Measurements from ENCODE around the gene C1R.

Gene C1R

DNA sequence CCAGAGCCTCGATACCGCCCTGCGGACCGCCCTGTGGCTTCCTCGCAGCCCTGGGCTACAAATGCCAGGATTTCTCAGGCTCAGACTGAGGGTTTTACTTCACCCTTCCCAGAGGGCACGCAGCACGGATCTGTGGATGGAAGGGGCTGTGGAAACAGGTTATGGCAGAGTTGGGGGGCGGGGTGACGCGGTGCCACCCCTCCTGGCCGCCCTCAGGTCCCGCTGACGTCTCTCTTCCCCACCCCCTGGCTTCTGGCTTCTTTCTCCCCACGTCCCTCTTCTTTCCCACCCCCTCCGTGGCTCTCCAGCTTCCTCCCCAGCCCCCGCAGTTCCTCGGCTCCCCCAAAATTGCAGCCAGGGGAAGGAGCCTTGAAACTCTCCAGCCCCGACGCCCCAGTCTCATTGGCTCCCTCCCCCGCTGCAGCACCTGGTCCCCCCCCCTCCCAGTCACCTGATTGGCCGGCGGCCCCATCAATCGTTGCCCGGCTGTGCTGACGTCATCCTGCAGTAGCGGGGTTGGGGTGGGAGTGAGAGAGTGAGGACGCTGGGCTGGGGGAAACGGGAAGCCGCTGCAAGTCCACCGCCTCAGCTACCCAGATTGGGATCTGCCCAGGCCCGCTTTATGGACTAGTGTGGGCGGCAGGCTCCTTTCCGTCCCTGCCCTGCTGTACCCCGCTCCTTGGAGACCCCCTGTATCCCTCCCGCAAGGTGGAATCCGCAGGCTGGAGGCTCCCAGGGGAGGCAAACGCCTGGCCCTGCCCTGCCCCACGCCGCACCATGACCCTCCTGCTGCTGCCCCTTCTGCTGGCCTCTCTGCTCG lies 37.8 kb upstream of the C1R start, which contains the start of gene CLSTN3 (continued):
- TF ChIP-seq ZNF747 (tag by site-specific recombination; IDR thresholded peaks at IDR 0.05) (no peak), ZNF202 (tag by site-specific recombination; IDR thresholded peaks at IDR 0.05; ENCODE audit: borderline replicate concordance) (no peak), ZSCAN23 (tag by site-specific recombination; IDR thresholded peaks at IDR 0.05) (no peak), ZNF169 (tag by site-specific recombination; IDR thresholded peaks at IDR 0.05) (no peak), ZNF548 (tag by site-specific recombination; IDR thresholded peaks at IDR 0.05) (no peak), BCL11A (tag by site-specific recombination; IDR thresholded peaks at IDR 0.05; ENCODE audit: low read depth) (0 out of 2 replicates have a peak, but pooled peaks have one; percentile 31), ZNF416 (tag by site-specific recombination; IDR thresholded peaks at IDR 0.05) (no peak), SETDB1 (IDR thresholded peaks at IDR 0.05; ENCODE audit: insufficient read length, low read length) (no peak), ZNF324 (tag by site-specific recombination; IDR thresholded peaks at IDR 0.05) (no peak), ZNF701 (tag by site-specific recombination; IDR thresholded peaks at IDR 0.05) (no peak), ZNF37A (tag by site-specific recombination; IDR thresholded peaks at IDR 0.05) (no peak), ZNF843 (tag by site-specific recombination; IDR thresholded peaks at IDR 0.05) (no peak), ZNF654 (tag by site-specific recombination; IDR thresholded peaks at IDR 0.05; ENCODE audit: low read depth) (no peak), HOXD13 (CRISPR knock-in tag; IDR thresholded peaks at IDR 0.05; ENCODE audit: borderline replicate concordance) (no peak), ZNF626 (tag by site-specific recombination; IDR thresholded peaks at IDR 0.05) (no peak), ZNF174 (tag by site-specific recombination; IDR thresholded peaks at IDR 0.05) (no peak), KLF7 (tag by site-specific recombination; IDR thresholded peaks at IDR 0.05; ENCODE audit: borderline replicate concordance) (peak; percentile 8; the same call in 1 of the 2 replicates), ZNF266 (tag by site-specific recombination; IDR thresholded peaks at IDR 0.05; ENCODE audit: low read depth) (no peak), ZFP41 (tag by site-specific recombination; IDR thresholded peaks at IDR 0.05; ENCODE audit: borderline replicate concordance) (no peak), ZBTB20 (tag by site-specific recombination; IDR thresholded peaks at IDR 0.05) (peak; percentile 60), ZNF707 (tag by site-specific recombination; IDR thresholded peaks at IDR 0.05) (no peak), ZNF132 (tag by site-specific recombination; IDR thresholded peaks at IDR 0.05; ENCODE audit: borderline replicate concordance) (no peak), ZSCAN30 (tag by site-specific recombination; IDR thresholded peaks at IDR 0.05) (no peak), ZNF664 (tag by site-specific recombination; IDR thresholded peaks at IDR 0.05) (no peak), ZNF623 (tag by site-specific recombination; IDR thresholded peaks at IDR 0.05) (no peak), HOXA7 (CRISPR knock-in tag; IDR thresholded peaks at IDR 0.05; ENCODE audit: borderline replicate concordance) (no peak), MZF1 (tag by site-specific recombination; IDR thresholded peaks at IDR 0.05; ENCODE audit: borderline replicate concordance) (no peak), GFI1B (tag by site-specific recombination; IDR thresholded peaks at IDR 0.05) (no peak), ZFP3 (tag by site-specific recombination; IDR thresholded peaks at IDR 0.05; ENCODE audit: low read depth) (no peak), FEZF1 (tag by site-specific recombination; IDR thresholded peaks at IDR 0.05) (no peak), RBAK (tag by site-specific recombination; IDR thresholded peaks at IDR 0.05) (no peak), ZNF2 (tag by site-specific recombination; IDR thresholded peaks at IDR 0.05) (no peak), ZNF184 (tag by site-specific recombination; IDR thresholded peaks at IDR 0.05) (no peak)
- TF ChIP-seq, protein P1, sequence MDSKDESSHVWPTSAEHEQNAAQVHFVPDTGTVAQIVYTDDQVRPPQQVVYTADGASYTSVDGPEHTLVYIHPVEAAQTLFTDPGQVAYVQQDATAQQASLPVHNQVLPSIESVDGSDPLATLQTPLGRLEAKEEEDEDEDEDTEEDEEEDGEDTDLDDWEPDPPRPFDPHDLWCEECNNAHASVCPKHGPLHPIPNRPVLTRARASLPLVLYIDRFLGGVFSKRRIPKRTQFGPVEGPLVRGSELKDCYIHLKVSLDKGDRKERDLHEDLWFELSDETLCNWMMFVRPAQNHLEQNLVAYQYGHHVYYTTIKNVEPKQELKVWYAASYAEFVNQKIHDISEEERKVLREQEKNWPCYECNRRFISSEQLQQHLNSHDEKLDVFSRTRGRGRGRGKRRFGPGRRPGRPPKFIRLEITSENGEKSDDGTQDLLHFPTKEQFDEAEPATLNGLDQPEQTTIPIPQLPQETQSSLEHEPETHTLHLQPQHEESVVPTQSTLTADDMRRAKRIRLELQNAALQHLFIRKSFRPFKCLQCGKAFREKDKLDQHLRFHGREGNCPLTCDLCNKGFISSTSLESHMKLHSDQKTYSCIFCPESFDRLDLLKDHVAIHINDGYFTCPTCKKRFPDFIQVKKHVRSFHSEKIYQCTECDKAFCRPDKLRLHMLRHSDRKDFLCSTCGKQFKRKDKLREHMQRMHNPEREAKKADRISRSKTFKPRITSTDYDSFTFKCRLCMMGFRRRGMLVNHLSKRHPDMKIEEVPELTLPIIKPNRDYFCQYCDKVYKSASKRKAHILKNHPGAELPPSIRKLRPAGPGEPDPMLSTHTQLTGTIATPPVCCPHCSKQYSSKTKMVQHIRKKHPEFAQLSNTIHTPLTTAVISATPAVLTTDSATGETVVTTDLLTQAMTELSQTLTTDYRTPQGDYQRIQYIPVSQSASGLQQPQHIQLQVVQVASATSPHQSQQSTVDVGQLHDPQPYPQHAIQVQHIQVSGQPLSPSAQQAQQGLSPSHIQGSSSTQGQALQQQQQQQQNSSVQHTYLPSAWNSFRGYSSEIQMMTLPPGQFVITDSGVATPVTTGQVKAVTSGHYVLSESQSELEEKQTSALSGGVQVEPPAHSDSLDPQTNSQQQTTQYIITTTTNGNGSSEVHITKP (tag by site-specific recombination; IDR thresholded peaks at IDR 0.05), result peak; percentile 98
- TF ChIP-seq, protein P2, sequence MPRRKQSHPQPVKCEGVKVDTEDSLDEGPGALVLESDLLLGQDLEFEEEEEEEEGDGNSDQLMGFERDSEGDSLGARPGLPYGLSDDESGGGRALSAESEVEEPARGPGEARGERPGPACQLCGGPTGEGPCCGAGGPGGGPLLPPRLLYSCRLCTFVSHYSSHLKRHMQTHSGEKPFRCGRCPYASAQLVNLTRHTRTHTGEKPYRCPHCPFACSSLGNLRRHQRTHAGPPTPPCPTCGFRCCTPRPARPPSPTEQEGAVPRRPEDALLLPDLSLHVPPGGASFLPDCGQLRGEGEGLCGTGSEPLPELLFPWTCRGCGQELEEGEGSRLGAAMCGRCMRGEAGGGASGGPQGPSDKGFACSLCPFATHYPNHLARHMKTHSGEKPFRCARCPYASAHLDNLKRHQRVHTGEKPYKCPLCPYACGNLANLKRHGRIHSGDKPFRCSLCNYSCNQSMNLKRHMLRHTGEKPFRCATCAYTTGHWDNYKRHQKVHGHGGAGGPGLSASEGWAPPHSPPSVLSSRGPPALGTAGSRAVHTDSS (tag by site-specific recombination; IDR thresholded peaks at IDR 0.05), result no peak
- TF ChIP-seq, protein P3, sequence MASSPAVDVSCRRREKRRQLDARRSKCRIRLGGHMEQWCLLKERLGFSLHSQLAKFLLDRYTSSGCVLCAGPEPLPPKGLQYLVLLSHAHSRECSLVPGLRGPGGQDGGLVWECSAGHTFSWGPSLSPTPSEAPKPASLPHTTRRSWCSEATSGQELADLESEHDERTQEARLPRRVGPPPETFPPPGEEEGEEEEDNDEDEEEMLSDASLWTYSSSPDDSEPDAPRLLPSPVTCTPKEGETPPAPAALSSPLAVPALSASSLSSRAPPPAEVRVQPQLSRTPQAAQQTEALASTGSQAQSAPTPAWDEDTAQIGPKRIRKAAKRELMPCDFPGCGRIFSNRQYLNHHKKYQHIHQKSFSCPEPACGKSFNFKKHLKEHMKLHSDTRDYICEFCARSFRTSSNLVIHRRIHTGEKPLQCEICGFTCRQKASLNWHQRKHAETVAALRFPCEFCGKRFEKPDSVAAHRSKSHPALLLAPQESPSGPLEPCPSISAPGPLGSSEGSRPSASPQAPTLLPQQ (tag by site-specific recombination; IDR thresholded peaks at IDR 0.05), result no peak
